Ishikawa (cell line): ENCODE results near the gene CNOT11.

Experiments
- CEBPB ChIP-seq: IDR thresholded peaks from 2 replicates; pipeline ENCODE4 v1.6.1; 2012
- CREB1 ChIP-seq: IDR thresholded peaks from 2 replicates; pipeline ENCODE4 v1.6.1; 2012; ENCODE audit warnings: low read depth
- EGR1 ChIP-seq: IDR thresholded peaks from 2 replicates; pipeline ENCODE4 v1.6.1; 2012
- EP300 ChIP-seq: IDR thresholded peaks from 2 replicates; pipeline ENCODE4 v1.6.1; 2012; ENCODE audit warnings: borderline replicate concordance
- FOXM1 ChIP-seq: IDR thresholded peaks from 2 replicates; pipeline ENCODE4 v1.6.1; 2012; ENCODE audit warnings: low read depth, borderline replicate concordance
- NFIC ChIP-seq: IDR thresholded peaks from 2 replicates; pipeline ENCODE4 v1.6.1; 2012
- RAD21 ChIP-seq: IDR thresholded peaks from 2 replicates; pipeline ENCODE4 v1.6.1; 2012; ENCODE audit warnings: low read depth
- TCF12 ChIP-seq: IDR thresholded peaks from 2 replicates; pipeline ENCODE4 v1.6.1; 2012; ENCODE audit warnings: low read depth
- TEAD4 ChIP-seq: IDR thresholded peaks from 2 replicates; pipeline ENCODE4 v1.6.1; 2012
- YY1 ChIP-seq: IDR thresholded peaks from 2 replicates; pipeline ENCODE4 v1.6.1; 2012; ENCODE audit warnings: low read depth
- ZBTB7A ChIP-seq: IDR thresholded peaks from 2 replicates; pipeline ENCODE4 v1.6.1; 2012; ENCODE audit warnings: low read depth
- TF ChIP-seq, protein P1 (sequence below): IDR thresholded peaks from 2 replicates; pipeline ENCODE4 v1.6.1; 2012; ENCODE audit warnings: low read depth, mild to moderate bottlenecking
- TF ChIP-seq, protein P2 (sequence below): IDR thresholded peaks from 2 replicates; pipeline ENCODE4 v1.6.1; 2012
- TF ChIP-seq, protein P3 (sequence below): IDR thresholded peaks from 2 replicates; pipeline ENCODE4 v1.6.1; 2012

The CNOT11 gene

DNA sequence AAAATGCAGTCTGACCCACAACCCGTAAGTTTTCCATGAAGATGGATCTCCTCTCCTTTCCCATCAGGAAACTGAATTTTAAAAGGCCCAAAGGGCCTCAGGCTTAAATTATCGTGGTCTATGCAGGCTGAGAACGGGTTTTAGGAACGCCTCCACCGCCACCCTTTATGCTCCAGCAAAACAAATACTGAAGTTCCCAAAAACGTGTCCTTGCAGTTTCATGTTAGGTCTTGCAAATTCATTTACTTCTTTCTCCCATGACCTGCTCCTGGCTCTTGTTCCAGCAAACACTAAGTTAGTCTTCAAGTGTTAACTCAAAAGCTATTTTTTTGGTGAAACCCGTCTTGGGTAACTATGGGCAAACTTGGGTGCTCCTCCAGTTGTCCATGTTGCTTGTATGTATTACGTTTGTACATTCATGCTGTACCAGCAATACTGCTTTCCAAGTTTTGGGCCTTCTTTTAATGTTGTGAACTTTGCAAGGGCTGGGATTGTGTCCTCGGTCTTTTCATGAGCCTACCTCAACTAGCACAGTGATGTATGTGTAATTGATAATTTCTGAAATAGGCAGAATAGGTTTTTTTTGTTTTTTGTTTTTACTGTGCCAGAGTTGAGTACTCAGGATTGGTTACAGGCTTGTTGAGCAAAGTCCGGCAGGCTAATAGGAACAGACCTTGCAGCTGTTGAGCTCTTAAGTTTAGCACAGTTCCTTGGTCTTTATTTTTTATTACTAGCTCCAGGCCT is 57.6 kb downstream of the CNOT11 start:
- no peak for TF ChIP-seq YY1
- TF ChIP-seq, protein P1, sequence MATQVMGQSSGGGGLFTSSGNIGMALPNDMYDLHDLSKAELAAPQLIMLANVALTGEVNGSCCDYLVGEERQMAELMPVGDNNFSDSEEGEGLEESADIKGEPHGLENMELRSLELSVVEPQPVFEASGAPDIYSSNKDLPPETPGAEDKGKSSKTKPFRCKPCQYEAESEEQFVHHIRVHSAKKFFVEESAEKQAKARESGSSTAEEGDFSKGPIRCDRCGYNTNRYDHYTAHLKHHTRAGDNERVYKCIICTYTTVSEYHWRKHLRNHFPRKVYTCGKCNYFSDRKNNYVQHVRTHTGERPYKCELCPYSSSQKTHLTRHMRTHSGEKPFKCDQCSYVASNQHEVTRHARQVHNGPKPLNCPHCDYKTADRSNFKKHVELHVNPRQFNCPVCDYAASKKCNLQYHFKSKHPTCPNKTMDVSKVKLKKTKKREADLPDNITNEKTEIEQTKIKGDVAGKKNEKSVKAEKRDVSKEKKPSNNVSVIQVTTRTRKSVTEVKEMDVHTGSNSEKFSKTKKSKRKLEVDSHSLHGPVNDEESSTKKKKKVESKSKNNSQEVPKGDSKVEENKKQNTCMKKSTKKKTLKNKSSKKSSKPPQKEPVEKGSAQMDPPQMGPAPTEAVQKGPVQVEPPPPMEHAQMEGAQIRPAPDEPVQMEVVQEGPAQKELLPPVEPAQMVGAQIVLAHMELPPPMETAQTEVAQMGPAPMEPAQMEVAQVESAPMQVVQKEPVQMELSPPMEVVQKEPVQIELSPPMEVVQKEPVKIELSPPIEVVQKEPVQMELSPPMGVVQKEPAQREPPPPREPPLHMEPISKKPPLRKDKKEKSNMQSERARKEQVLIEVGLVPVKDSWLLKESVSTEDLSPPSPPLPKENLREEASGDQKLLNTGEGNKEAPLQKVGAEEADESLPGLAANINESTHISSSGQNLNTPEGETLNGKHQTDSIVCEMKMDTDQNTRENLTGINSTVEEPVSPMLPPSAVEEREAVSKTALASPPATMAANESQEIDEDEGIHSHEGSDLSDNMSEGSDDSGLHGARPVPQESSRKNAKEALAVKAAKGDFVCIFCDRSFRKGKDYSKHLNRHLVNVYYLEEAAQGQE = no peak
- TF ChIP-seq CEBPB = no peak
- no peak for TF ChIP-seq CREB1
- TF ChIP-seq EP300 = no peak
- no peak for TF ChIP-seq RAD21
- no peak for TF ChIP-seq NFIC

DNA sequence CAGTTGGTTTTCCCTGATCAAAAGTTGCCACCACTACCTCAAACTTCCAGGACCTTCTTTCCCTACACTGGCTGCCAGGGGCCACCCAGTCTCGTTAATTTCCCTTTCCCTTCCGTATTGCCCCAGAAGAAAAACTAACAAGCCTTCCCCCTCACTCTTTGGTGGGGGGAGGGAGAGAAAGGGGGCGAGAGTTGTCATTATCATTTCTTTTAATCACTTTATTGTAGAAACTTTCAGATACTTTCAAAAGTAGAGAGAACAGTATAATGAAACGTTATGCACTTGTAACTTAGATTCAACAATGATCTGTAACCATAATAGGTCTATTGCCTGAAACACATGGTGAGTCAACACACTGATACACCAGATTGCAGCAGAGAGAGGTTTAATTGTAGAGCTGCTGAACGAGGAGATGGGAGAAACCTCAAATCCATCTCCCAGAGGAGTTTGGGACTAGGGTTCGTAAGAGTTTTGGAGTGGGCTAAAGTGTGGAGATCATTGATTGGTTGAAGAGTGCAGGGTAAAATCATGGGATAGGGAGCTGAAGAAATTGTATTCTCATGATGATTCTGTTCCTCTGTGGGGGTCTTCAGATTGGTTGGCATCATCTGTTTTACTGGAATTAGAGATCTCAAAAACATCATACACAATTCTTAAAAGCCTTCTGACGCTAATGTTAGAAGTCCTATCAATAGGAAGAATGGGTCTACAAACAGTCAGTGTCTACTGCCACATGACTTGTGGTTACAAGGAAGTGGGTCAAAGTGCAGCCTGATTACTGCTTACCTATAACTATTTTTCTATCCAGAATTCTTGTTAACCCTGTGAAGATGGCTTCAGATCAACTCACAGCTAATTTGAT is 58.4 kb downstream of the CNOT11 start:
- no peak for TF ChIP-seq CEBPB
- no peak for TF ChIP-seq TEAD4
- no peak for TF ChIP-seq EGR1
- no peak for TF ChIP-seq TCF12
- TF ChIP-seq EP300 = no peak
- no peak for TF ChIP-seq CREB1
- no peak for TF ChIP-seq YY1
- TF ChIP-seq NFIC = no peak
- TF ChIP-seq, protein P2, sequence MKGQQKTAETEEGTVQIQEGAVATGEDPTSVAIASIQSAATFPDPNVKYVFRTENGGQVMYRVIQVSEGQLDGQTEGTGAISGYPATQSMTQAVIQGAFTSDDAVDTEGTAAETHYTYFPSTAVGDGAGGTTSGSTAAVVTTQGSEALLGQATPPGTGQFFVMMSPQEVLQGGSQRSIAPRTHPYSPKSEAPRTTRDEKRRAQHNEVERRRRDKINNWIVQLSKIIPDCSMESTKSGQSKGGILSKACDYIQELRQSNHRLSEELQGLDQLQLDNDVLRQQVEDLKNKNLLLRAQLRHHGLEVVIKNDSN = no peak
- TF ChIP-seq FOXM1 = no peak
- TF ChIP-seq, protein P3, sequence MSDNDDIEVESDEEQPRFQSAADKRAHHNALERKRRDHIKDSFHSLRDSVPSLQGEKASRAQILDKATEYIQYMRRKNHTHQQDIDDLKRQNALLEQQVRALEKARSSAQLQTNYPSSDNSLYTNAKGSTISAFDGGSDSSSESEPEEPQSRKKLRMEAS = no peak
- no peak for TF ChIP-seq ZBTB7A

DNA sequence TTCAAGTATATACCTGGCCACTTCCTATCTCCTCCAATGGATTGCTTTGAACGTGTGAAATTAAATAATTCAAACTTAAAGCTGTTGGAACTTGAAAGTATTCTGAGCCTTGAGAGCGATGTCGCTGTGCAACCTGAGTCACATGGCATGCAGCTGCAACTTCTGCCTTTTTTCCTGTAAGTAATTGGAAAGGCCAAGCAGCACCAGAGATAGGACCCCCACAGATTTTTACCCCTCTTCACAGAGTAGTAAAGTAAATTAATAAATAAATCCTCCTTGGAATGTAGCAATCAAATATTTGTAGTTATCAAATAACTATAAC is 59.0 kb downstream of the CNOT11 start:
- TF ChIP-seq CEBPB (no peak), EP300 (no peak), NFIC (no peak), YY1 (no peak), CREB1 (no peak), EGR1 (no peak)
- TF ChIP-seq, protein P1 = no peak
- TF ChIP-seq, protein P2 = no peak
